G401 (cell line): ENCODE data around the gene TRIM15. TPM values are rescaled to one million over a fixed set of nuclear protein-coding genes. Genes with fewer than 3 reads are reported as not detected.
"Not testable (repeated sequence)": the region's sequence is repeated elsewhere in the genome, so short reads cannot be mapped to it uniquely, and the experiment has no call there.

ENCODE experiments used
- DNase-seq: peaks from one replicate; pipeline ENCODE4 v3.0.0-alpha.2; 2015; ENCODE audit warnings: low spot score
- in situ Hi-C: cut with HindIII; loops from 2 replicates; pipeline ENCODE4 v1.10.0; 2016; ENCODE audit warnings: low sequenced_read_pairs, mixed read lengths
- total RNA-seq: library from RNA; depleted of rRNA; stranded (reverse); fragments of >200 nt; shearing (Covaris generic); gene quantifications from 2 replicates; pipeline ENCODE4 v1.2.3, GENCODE V29; 2014; rRNA removed

TRIM15 gene
- total RNA-seq, 1 experiment from 2014 or later, result not detected

- in situ Hi-C loops, result no loop called here
- DNase-seq, result no peak
Observed at GRCh38 chr6:30214657-30214982, 51.3 kb downstream of the TRIM15 start.

GRCh38 chr6:30216096-30216495 lies 52.8 kb downstream of the TRIM15 start:
- in situ Hi-C loops, result no loop called here
- no peak for DNase-seq

GRCh38 chr6:30219244-30219643 lies 55.9 kb downstream of the TRIM15 start:
- DNase-seq, result peak; percentile 91

GRCh38 chr6:30221395-30221794 lies 58.0 kb downstream of the TRIM15 start:
- DNase-seq, in situ Hi-C loops: not testable (repeated sequence)

More at GRCh38 chr6:30219244-30219643, 55.9 kb downstream of the TRIM15 start:
- in situ Hi-C loops, result no loop called here

- DNase-seq, in situ Hi-C loops: not testable (repeated sequence)
Observed at GRCh38 chr6:30221956-30222355, 58.6 kb downstream of the TRIM15 start.

Other genes with a start within 250 kb of the TRIM15 start
- 59.4 and 61.4 TPM in 2 replicates for gene HLA-A, start 221.0 kb upstream of the TRIM15 start, total RNA-seq
- 48.2 and 50.3 TPM in 2 replicates for gene POLR1H, start 102.3 kb upstream of the TRIM15 start, total RNA-seq
- gene PPP1R11, start 96.3 kb upstream of the TRIM15 start, total RNA-seq, result 18.6 and 29.3 TPM in 2 replicates
- gene RNF39, start 87.8 kb upstream of the TRIM15 start, total RNA-seq, result not detected in 2 replicates
- not detected in 2 replicates for gene TRIM31, start 50.5 kb upstream of the TRIM15 start, total RNA-seq
- gene TRIM40, start 27.4 kb upstream of the TRIM15 start, total RNA-seq, result not detected in 2 replicates
- not detected in 2 replicates for gene TRIM10, start 2.3 kb upstream of the TRIM15 start, total RNA-seq
- 41.7 and 61.2 TPM in 2 replicates for gene TRIM26, start 49.9 kb downstream of the TRIM15 start, total RNA-seq
- 24.6 and 25.7 TPM in 2 replicates for gene TRIM39, start 163.4 kb downstream of the TRIM15 start, total RNA-seq
- 71.4 and 112 TPM in 2 replicates for gene RPP21, start 181.6 kb downstream of the TRIM15 start, total RNA-seq